HG03460 (cell line): Measurements from ENCODE around the gene ZNF500.

Experiments used
- ATAC-seq: cut with Tn5 transposase; IDR thresholded peaks from one replicate; pipeline ENCODE4 v1.9.1; 2021; ENCODE audit not compliant: unreplicated experiment

Gene ZNF500

GRCh38 chr16:4766875-4767628 lies at the start of gene ZNF500:
Gene ZNF500 (minus strand): TSS chr16:4767162. CDS start chr16:4765978, 1,184 bp downstream.
- peak; percentile 79 for ATAC-seq

GRCh38 chr16:4814542-4815173 lies 47.7 kb upstream of the ZNF500 start:
- no peak for ATAC-seq

- ATAC-seq, result no peak
These were observed 47.1 kb upstream of the ZNF500 start for GRCh38 chr16:4814046-4814445.

- ATAC-seq, result no peak
These were observed 46.5 kb upstream of the ZNF500 start for GRCh38 chr16:4813251-4814003.

GRCh38 chr16:4811773-4812172 lies 44.8 kb upstream of the ZNF500 start:
- ATAC-seq, result no peak

GRCh38 chr16:4811242-4811641 lies 44.3 kb upstream of the ZNF500 start:
- no peak for ATAC-seq

GRCh38 chr16:4806280-4806679 lies 39.3 kb upstream of the ZNF500 start:
- no peak for ATAC-seq

- ATAC-seq, result no peak
These were observed 38.3 kb upstream of the ZNF500 start for GRCh38 chr16:4805231-4805630.

- ATAC-seq, result no peak
These were observed 37.2 kb upstream of the ZNF500 start for GRCh38 chr16:4803898-4804762.

- ATAC-seq, result no peak
These were observed 36.5 kb upstream of the ZNF500 start for GRCh38 chr16:4803401-4803844.

- ATAC-seq, result peak; percentile 89
These were observed 35.8 kb upstream of the ZNF500 start for GRCh38 chr16:4802659-4803287.

- peak; percentile 55 for ATAC-seq
These were observed 35.1 kb upstream of the ZNF500 start, which contains the start of gene ROGDI for GRCh38 chr16:4801962-4802658. Gene ROGDI (minus strand): TSS chr16:4802633. CDS start chr16:4802571, 62 bp downstream.

GRCh38 chr16:4801051-4801961 lies 34.3 kb upstream of the ZNF500 start:
- ATAC-seq, result no peak

GRCh38 chr16:4800290-4801041 lies 33.5 kb upstream of the ZNF500 start:
- no peak for ATAC-seq

- no peak for ATAC-seq
These were observed 32.4 kb upstream of the ZNF500 start for GRCh38 chr16:4799171-4799855.

- no peak for ATAC-seq
These were observed 31.5 kb upstream of the ZNF500 start for GRCh38 chr16:4798456-4798855.

GRCh38 chr16:4797805-4798252 lies 30.9 kb upstream of the ZNF500 start:
- no peak for ATAC-seq
